GM23248 (cell line): ENCODE results near the gene GUSB.

Experiments
- EZH2 ChIP-seq: fragments of 200-600 bp; sonication (generic); IDR thresholded peaks from 2 replicates; pipeline ENCODE4 v1.6.1; 2018; ENCODE audit warnings: antibody characterized with exemption, mild to moderate bottlenecking; ENCODE audit not compliant: insufficient read depth, poor library complexity, severe bottlenecking
- EZH2phosphoT487 ChIP-seq: fragments of 200-600 bp; sonication (generic); IDR thresholded peaks from 2 replicates; pipeline ENCODE4 v1.6.1; 2018; ENCODE audit warnings: antibody characterized with exemption, moderate library complexity, mild to moderate bottlenecking, low read depth; ENCODE audit not compliant: insufficient read depth

GRCh38 chr7:65960351-65961074 is 21.5 kb downstream of the GUSB start:
- no peak for TF ChIP-seq EZH2
- TF ChIP-seq EZH2phosphoT487: no peak
